Measurements from ENCODE around the gene MOB3B.

MOB3B gene

DNA sequence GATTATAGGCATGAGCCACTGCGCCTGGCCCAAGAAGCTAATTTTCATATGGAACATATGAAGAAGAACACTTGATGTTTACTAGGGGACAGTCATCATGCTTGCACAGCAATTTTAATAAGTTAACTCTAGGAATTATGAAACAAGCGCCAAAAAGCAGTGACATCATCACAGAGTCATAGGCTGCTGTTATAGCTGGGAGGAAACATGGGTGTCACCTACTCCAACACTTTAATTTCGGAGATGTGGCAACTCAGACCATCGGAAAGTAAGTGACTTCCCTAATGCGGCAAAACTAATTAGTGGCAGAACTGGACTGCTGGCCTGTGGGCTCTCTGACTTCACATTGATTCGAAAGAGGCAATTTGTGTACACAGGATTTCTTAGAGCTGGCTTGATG lies 194.5 kb downstream of the MOB3B start:
- TF ChIP-seq, protein P1, sequence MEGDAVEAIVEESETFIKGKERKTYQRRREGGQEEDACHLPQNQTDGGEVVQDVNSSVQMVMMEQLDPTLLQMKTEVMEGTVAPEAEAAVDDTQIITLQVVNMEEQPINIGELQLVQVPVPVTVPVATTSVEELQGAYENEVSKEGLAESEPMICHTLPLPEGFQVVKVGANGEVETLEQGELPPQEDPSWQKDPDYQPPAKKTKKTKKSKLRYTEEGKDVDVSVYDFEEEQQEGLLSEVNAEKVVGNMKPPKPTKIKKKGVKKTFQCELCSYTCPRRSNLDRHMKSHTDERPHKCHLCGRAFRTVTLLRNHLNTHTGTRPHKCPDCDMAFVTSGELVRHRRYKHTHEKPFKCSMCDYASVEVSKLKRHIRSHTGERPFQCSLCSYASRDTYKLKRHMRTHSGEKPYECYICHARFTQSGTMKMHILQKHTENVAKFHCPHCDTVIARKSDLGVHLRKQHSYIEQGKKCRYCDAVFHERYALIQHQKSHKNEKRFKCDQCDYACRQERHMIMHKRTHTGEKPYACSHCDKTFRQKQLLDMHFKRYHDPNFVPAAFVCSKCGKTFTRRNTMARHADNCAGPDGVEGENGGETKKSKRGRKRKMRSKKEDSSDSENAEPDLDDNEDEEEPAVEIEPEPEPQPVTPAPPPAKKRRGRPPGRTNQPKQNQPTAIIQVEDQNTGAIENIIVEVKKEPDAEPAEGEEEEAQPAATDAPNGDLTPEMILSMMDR (IDR thresholded peaks at IDR 0.05; ENCODE audit: low read depth, low read length), result no peak
- no peak for DNase-seq
- H3K9me3 ChIP-seq (ENCODE audit: severe bottlenecking), result no peaks in the 10 kb centered on the region

DNA sequence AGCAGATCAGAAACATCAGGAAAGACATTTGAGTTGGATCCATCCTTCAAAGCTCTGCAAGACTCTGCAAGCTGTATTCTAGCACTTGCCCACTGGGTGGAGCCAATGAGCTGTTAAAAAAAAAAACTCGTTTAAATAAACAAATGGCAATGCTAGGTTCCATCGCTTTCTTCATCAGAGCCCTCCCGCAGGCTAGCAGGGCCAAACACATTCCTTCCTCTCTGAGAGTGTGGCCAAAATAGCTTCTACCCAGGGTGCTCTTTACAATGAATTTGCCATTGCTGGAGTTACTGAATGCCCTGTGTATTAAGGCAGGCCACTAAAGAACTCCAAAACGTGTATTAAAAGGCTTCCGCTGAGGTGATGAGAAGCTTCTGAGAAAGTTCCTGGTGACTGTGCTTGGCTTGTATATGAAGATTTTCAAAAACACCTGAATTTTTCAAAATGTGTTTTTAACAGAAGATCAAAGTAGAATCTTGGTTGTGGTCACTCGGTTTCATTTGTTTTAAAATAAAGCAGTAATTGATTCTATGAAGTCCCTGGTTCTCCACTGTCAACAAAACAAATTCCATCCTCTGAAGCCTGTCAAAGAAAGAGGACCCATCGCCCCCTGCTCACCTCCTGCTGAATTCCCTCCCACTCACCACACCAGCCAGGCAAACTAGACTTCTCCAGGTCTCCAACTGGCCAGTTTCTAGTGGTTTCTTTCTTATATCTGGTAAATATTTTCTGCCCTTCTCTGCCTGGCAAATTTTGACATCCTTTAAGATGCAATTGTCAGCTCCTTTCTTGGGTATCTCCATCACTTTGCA lies 196.2 kb downstream of the MOB3B start:
- H3K36me3 ChIP-seq, result no peaks in the 10 kb centered on the region
- DNase-seq, result peak; percentile 36
- H3K27ac ChIP-seq, result no peak overlapping the region
- no peak overlapping the region for H3K4me3 ChIP-seq (ENCODE audit: low read depth, low read length)
- TF ChIP-seq, protein P1 (IDR thresholded peaks at IDR 0.05; ENCODE audit: low read depth, low read length), result peak; percentile 65
- H3K9me3 ChIP-seq (ENCODE audit: severe bottlenecking), result no peaks in the 10 kb centered on the region
- H3K27me3 ChIP-seq (ENCODE audit: insufficient read depth, low read depth, severe bottlenecking), result no peaks in the 10 kb centered on the region

More for the DNA sequence above, 194.5 kb downstream of the MOB3B start:
- no peak overlapping the region for H3K4me3 ChIP-seq (ENCODE audit: low read depth, low read length)
- no peaks in the 10 kb centered on the region for H3K36me3 ChIP-seq
- no peaks in the 10 kb centered on the region for H3K27me3 ChIP-seq (ENCODE audit: insufficient read depth, low read depth, severe bottlenecking)
- H3K27ac ChIP-seq, result no peak overlapping the region

DNA sequence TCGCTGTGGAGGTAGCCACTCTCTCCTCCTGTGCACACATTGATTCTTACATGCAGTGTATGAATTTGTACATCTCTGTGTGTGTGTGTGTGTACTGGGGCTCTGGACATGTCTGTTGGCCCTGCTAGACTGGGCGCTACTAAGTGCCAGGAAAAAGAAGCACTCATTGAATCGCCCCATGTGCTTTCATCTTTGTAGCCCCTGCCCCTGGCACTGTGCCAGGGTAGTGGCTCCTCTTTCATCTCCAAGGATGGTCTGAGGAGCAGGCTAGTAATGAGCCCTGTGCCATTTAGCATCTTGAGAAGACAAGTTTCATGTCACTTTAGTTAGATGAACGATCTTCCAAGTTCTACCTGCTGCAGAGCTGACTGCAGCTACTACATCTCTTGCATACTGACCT lies 198.2 kb downstream of the MOB3B start:
- Histone ChIP-seq H3K36me3 (no peaks in the 10 kb centered on the region), H3K4me3 (ENCODE audit: low read depth, low read length) (no peak overlapping the region), H3K27ac (no peak overlapping the region), H3K27me3 (ENCODE audit: insufficient read depth, low read depth, severe bottlenecking) (no peaks in the 10 kb centered on the region), H3K9me3 (ENCODE audit: severe bottlenecking) (no peaks in the 10 kb centered on the region)
- no peak for DNase-seq
- TF ChIP-seq, protein P1 (IDR thresholded peaks at IDR 0.05; ENCODE audit: low read depth, low read length), result no peak

- Histone ChIP-seq H3K4me3 (ENCODE audit: low read depth, low read length) (no peak overlapping the region), H3K27ac (no peak overlapping the region), H3K9me3 (ENCODE audit: severe bottlenecking) (no peaks in the 10 kb centered on the region), H3K27me3 (ENCODE audit: insufficient read depth, low read depth, severe bottlenecking) (no peaks in the 10 kb centered on the region), H3K36me3 (no peaks in the 10 kb centered on the region)
- DNase-seq, result no peak
- TF ChIP-seq, protein P1 (IDR thresholded peaks at IDR 0.05; ENCODE audit: low read depth, low read length), result no peak
These were observed 200.3 kb downstream of the MOB3B start for GRCh38 chr9:27329291-27329690.

DNA sequence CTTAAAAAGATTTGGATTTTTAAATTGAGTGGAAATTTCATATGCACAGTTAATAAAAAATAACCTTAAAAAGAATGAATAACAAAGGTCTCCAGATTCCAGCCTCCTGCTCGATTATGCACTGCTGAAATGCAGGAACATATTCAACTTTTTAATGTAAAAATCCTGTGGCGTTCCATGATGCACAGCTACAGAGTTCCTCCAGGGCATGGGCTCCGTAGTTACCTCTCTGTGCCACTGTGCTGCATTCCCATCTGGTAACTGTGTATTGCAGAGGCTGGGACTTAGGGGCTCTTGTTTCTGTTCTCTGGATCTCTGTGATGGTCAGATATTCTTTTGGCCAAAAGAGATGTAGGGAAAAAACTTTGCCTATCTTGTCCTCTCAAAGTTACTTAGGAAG lies 201.1 kb downstream of the MOB3B start:
- Histone ChIP-seq H3K27ac (no peak overlapping the region), H3K9me3 (ENCODE audit: severe bottlenecking) (no peaks in the 10 kb centered on the region), H3K27me3 (ENCODE audit: insufficient read depth, low read depth, severe bottlenecking) (no peaks in the 10 kb centered on the region), H3K4me3 (ENCODE audit: low read depth, low read length) (no peak overlapping the region), H3K36me3 (no peaks in the 10 kb centered on the region)
- TF ChIP-seq, protein P1 (IDR thresholded peaks at IDR 0.05; ENCODE audit: low read depth, low read length), result no peak
- no peak for DNase-seq

DNA sequence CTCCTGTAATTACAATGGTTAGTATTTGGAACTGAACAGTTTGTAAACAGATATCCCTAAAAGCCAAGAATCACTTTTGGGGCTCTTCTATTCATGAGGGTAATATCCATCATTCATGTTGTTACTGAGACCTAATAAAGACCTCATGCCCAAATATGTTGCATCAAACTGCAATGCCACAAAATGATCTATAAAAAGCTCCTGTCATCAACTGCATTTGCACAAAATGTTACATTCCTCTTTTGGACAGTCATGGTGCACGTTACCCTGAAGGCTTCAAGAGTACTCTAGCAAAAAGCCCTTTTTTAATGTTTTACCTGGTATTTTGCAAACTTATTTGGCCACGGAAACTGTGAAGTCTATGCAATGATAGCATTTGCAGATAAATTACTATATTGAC lies 218.4 kb downstream of the MOB3B start:
- H3K27ac ChIP-seq, result no peak overlapping the region
- DNase-seq, result no peak
- no peaks in the 10 kb centered on the region for H3K27me3 ChIP-seq (ENCODE audit: insufficient read depth, low read depth, severe bottlenecking)
- H3K9me3 ChIP-seq (ENCODE audit: severe bottlenecking), result no peaks in the 10 kb centered on the region
- H3K4me3 ChIP-seq (ENCODE audit: low read depth, low read length), result no peak overlapping the region
- TF ChIP-seq, protein P1 (IDR thresholded peaks at IDR 0.05; ENCODE audit: low read depth, low read length), result no peak
- no peaks in the 10 kb centered on the region for H3K36me3 ChIP-seq

All from WERI-Rb-1 (cell line).